OCI-LY7 (cell line): ENCODE data around the gene AIFM3.

Experiments used
- CTCF ChIP-seq: fragments of 200-600 bp; sonication (generic); conservative IDR thresholded peaks from 2 replicates; pipeline ENCODE4 v1.5.1; 2014; ENCODE audit warnings: mild to moderate bottlenecking, antibody characterized with exemption, low read length, moderate library complexity, mixed read lengths
- EZH2phosphoT487 ChIP-seq: fragments of 200-600 bp; sonication (generic); IDR thresholded peaks from 2 replicates; pipeline ENCODE4 v1.6.1; 2018; ENCODE audit warnings: low read depth, borderline replicate concordance, mild to moderate bottlenecking, mixed run types, antibody characterized with exemption, low read length, moderate library complexity, mixed read lengths

- TF ChIP-seq CTCF: no peak
- no peak for TF ChIP-seq EZH2phosphoT487
Observed at GRCh38 chr22:20951151-20951931, 15.7 kb upstream of the AIFM3 start.
